Neuronal stem cell (in vitro differentiated cells): Measurements from ENCODE around the gene IL16.

Experiments used
- DNase-seq: peaks from one replicate; pipeline ENCODE4 v3.0.0-alpha.2; 2013; ENCODE audit warnings: low spot score
- H2AFZ ChIP-seq: one replicate; pipeline ENCODE4 v1.6.1; 2013; ENCODE audit warnings: mild to moderate bottlenecking, low read length, inconsistent platforms
- H2AK5ac ChIP-seq: 2 replicates; pipeline ENCODE4 v1.6.1; 2013; ENCODE audit warnings: low read depth, mild to moderate bottlenecking, inconsistent platforms, low read length, moderate library complexity, mixed read lengths
- H2BK120ac ChIP-seq: 2 replicates; pipeline ENCODE4 v1.6.1; 2013; ENCODE audit warnings: low read depth, mild to moderate bottlenecking, inconsistent platforms, low read length, moderate library complexity, mixed read lengths
- H2BK12ac ChIP-seq: one replicate; pipeline ENCODE4 v1.6.1; 2013; ENCODE audit warnings: low read length, inconsistent platforms
- H2BK15ac ChIP-seq: 2 replicates; pipeline ENCODE4 v1.6.1; 2013; ENCODE audit warnings: mild to moderate bottlenecking, low read length, inconsistent platforms, mixed read lengths
- H2BK5ac ChIP-seq: one replicate; pipeline ENCODE4 v1.6.1; 2013; ENCODE audit warnings: inconsistent platforms, mild to moderate bottlenecking, low read length, moderate library complexity
- H3K14ac ChIP-seq: one replicate; pipeline ENCODE4 v1.6.1; 2013; ENCODE audit warnings: low read length, inconsistent platforms
- H3K18ac ChIP-seq: 2 replicates; pipeline ENCODE4 v1.6.1; 2013; ENCODE audit warnings: low read length, inconsistent platforms
- H3K23ac ChIP-seq: 2 replicates; pipeline ENCODE4 v1.6.1; 2013; ENCODE audit warnings: low read depth, mild to moderate bottlenecking, mixed read lengths, low read length, inconsistent platforms; ENCODE audit not compliant: poor library complexity
- H3K27ac ChIP-seq: replicated peaks from 3 replicates; pipeline ENCODE4 v1.5.1; 2013; ENCODE audit warnings: low read length, inconsistent platforms
- H3K27me3 ChIP-seq, 3 experiments: 2 replicates each; pipeline ENCODE4 v1.6.1; 2013; ENCODE audit warnings: low read length in 3 of 3, mild to moderate bottlenecking in 2 of 3, inconsistent platforms in 1 of 3, low read depth in 1 of 3, mixed read lengths in 1 of 3, moderate library complexity in 1 of 3; ENCODE audit not compliant: control insufficient read depth in 3 of 3, insufficient read depth in 3 of 3
- H3K36me3 ChIP-seq, 2 donors: replicated peaks in 1 of 2; 2 replicates each; pipeline ENCODE4 v1.6.1; 2013; ENCODE audit warnings: low read length in 2 of 2; ENCODE audit not compliant: control insufficient read depth in 2 of 2, insufficient read depth in 2 of 2
- H3K4ac ChIP-seq: 2 replicates; pipeline ENCODE4 v1.6.1; 2013; ENCODE audit warnings: inconsistent platforms, mild to moderate bottlenecking, low read length, moderate library complexity
- H3K4me1 ChIP-seq, 2 donors: 1 replicate in 1 of 2; 2 replicates in 1 of 2; pipeline ENCODE4 v1.6.1; 2013; ENCODE audit warnings: low read length in 2 of 2, low read depth in 1 of 2; ENCODE audit not compliant: control insufficient read depth in 2 of 2, insufficient read depth in 1 of 2
- H3K4me2 ChIP-seq: one replicate; pipeline ENCODE4 v1.6.1; 2013; ENCODE audit warnings: mild to moderate bottlenecking, low read length, inconsistent platforms; ENCODE audit not compliant: insufficient read depth, poor library complexity, severe bottlenecking
- H3K4me3 ChIP-seq, 2 donors: 2 replicates each; pipeline ENCODE4 v1.5.1; 2013; ENCODE audit warnings: low read length in 2 of 2, mild to moderate bottlenecking in 2 of 2, inconsistent platforms in 1 of 2, moderate library complexity in 1 of 2
- H3K79me1 ChIP-seq: one replicate; pipeline ENCODE4 v1.6.1; 2013; ENCODE audit warnings: low read depth, mild to moderate bottlenecking, inconsistent platforms, low read length, moderate library complexity
- H3K9ac ChIP-seq: one replicate; pipeline ENCODE4 v1.6.1; 2013; ENCODE audit warnings: mild to moderate bottlenecking, low read depth, low read length, inconsistent platforms; ENCODE audit not compliant: poor library complexity
- H3K9me3 ChIP-seq, 2 donors: replicated peaks in 1 of 2; 2 replicates each; pipeline versions ENCODE3 to v1.6.1; 2013; ENCODE audit warnings: low read length in 2 of 2, mild to moderate bottlenecking in 2 of 2, inconsistent platforms in 1 of 2, low read depth in 1 of 2, mixed read lengths in 1 of 2, moderate library complexity in 1 of 2; ENCODE audit not compliant: control insufficient read depth in 2 of 2, insufficient read depth in 1 of 2
- H4K8ac ChIP-seq: one replicate; pipeline ENCODE4 v1.6.1; 2013; ENCODE audit warnings: low read depth, mild to moderate bottlenecking, inconsistent platforms, low read length, moderate library complexity
- H4K91ac ChIP-seq: one replicate; pipeline ENCODE4 v1.6.1; 2013; ENCODE audit warnings: low read length, low read depth, mild to moderate bottlenecking, inconsistent platforms; ENCODE audit not compliant: poor library complexity
- WGBS, 2 donors: extraction: QIAGEN DNeasy Blood & Tissue Kit; methylation state at CpG; one replicate each; pipeline ENCODE4 v1.1.7; 2013; ENCODE audit warnings: missing lambda C conversion rate in 2 of 2, mixed read lengths in 1 of 2; ENCODE audit not compliant: insufficient read length in 2 of 2, insufficient replicate concordance in 1 of 2; ENCODE audit errors: extremely low coverage in 2 of 2; 5-methylcytosine and 5-hydroxymethylcytosine counted together

Gene IL16

DNA sequence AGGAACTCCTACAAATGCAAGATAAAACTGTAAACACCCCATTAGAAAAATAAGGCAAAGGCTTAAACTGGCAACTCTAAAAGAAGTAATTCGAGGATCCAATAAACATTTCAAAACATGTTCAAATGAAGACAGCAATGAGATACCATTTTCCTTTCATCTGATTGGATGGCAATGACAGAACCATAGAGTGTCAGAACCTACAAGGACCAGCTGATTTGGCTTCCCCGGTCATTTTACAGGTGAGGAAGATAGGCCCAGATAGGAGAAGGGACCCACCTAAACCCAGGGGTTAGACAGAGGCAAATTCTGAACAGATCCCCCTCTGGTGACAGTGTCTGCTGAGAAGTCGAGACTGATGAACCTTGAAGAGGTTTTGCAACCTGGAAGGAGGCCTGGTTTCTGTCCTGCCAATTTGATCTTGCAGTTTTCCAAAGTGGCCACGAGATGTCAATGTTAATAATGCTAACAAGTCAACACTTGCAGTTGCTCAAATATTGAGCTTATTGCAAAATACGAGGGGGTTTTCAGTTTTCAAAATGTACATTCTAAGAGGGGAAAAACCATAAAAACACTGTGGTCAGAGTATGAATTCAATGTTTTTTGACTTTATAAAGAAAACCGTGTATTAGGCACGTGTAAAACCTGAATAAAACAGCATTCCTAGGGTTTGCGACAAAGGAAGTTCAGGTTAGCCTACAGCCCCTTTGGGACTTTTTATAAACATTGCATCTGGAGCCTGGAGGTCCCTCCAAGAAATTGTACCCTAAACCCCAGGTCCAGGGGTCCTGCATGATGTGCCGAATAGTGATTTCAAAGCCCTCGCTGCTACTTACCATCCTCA lies 41.1 kb upstream of the IL16 start:
- Histone ChIP-seq H3K36me3 (peaks cover 0 to 2% of the 10 kb centered on the region in 2 donors), H3K9me3 (no peaks in the 10 kb centered on the region), H3K79me1 (no peaks in the 10 kb centered on the region), H3K14ac (no peak overlapping the region), H2BK15ac (no peak overlapping the region), H3K4me1 (no peaks in the 10 kb centered on the region), H2BK5ac (no peak overlapping the region), H2AFZ (no peak overlapping the region), H4K91ac (no peak overlapping the region), H2BK120ac (no peak overlapping the region), H3K23ac (no peak overlapping the region), H3K4ac (no peak overlapping the region), H2BK12ac (no peak overlapping the region), H3K4me2 (no peak overlapping the region), H4K8ac (no peak overlapping the region), H3K18ac (no peak overlapping the region), H3K27ac (no peak overlapping the region), H3K9ac (no peak overlapping the region), H3K4me3 (no peak overlapping the region), H2AK5ac (no peak overlapping the region), H3K27me3 (no peaks in the 10 kb centered on the region)
- DNase-seq = no peak
- WGBS, 2 donors = no CpG with 5 or more reads among the region's 10 CpGs

DNA sequence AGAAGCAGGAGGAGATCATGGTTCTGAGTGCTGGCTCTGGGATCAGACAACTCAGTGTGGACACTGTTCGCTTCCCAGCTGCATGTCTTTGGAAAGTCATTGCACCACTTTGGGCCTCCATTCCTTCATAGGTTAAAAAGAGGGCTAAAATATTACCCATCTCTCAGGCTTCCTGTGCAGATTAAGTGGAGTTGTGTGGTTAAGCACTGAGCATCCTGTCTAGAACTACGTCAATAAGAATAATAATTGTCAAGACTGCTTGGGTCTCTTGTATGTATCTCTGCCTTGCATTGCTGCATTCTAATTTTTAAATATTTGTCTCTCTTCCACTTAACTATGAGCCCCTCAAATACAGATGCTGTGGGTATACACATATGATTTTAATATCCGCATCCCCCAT lies 40.4 kb upstream of the IL16 start:
- Histone ChIP-seq H3K23ac (no peak overlapping the region), H3K27me3 (no peaks in the 10 kb centered on the region), H3K9ac (no peak overlapping the region), H2BK12ac (no peak overlapping the region), H3K4me1 (no peaks in the 10 kb centered on the region), H3K79me1 (no peaks in the 10 kb centered on the region), H2AFZ (no peak overlapping the region), H2AK5ac (no peak overlapping the region), H3K4me3 (no peak overlapping the region), H3K27ac (no peak overlapping the region), H3K18ac (no peak overlapping the region), H3K14ac (no peak overlapping the region), H3K4ac (no peak overlapping the region), H4K91ac (no peak overlapping the region), H3K36me3 (peaks cover 0 to 2% of the 10 kb centered on the region in 2 donors), H3K9me3 (no peaks in the 10 kb centered on the region), H4K8ac (no peak overlapping the region), H2BK15ac (no peak overlapping the region), H3K4me2 (no peak overlapping the region), H2BK5ac (no peak overlapping the region), H2BK120ac (no peak overlapping the region)
- WGBS, 2 donors = no CpG with 5 or more reads among the region's 3 CpGs
- no peak for DNase-seq

DNA sequence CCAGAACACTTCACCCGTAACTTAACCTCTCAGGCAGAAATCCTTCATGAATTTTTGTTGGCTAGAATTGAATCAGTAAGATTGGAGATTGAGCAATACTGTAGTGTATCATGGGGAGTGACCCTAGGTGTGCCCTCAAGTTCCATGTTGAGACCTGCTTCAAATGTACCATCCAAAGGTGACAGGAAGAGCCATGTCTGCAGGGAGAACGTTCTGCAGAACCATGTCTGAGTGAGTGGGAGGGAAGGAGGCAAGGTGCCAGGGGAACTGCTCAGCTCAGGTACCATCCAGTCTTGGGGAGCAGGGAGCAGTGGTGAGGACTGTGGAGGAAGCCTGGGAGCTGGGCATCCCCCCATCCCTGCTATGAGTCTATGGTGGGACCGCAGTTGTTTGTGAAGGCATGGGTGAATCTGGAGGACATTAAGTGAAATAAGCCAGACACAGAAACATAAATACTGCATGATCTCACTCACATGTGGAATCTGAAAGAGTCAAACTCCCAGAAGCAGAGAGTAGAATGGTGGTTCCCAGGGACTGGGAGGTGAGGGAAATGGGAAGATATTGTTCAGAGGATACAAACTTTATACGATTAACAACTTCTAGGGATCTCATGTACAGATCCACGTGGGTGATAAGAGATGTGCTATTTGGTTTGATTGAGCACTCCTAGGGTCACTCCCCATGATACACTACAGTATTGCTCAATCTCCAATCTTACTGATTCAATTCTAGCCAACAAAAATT lies 39.3 kb upstream of the IL16 start:
- no CpG with 5 or more reads among the region's 5 CpGs for WGBS, 2 donors
- no peaks in the 10 kb centered on the region for H3K27me3 ChIP-seq
- H3K18ac ChIP-seq = no peak overlapping the region
- H3K14ac ChIP-seq = no peak overlapping the region
- no peak for DNase-seq
- no peaks in the 10 kb centered on the region for H3K9me3 ChIP-seq
- H3K79me1 ChIP-seq = no peaks in the 10 kb centered on the region
- no peak overlapping the region for H2BK5ac ChIP-seq
- no peak overlapping the region for H2BK15ac ChIP-seq
- no peak overlapping the region for H4K8ac ChIP-seq
- peaks cover 0 to 2% of the 10 kb centered on the region in 2 donors for H3K36me3 ChIP-seq
- no peak overlapping the region for H3K9ac ChIP-seq
- no peak overlapping the region for H2AFZ ChIP-seq
- no peak overlapping the region for H3K23ac ChIP-seq
- H4K91ac ChIP-seq = no peak overlapping the region
- H3K4me3 ChIP-seq = no peak overlapping the region
- H2BK12ac ChIP-seq = no peak overlapping the region
- H3K27ac ChIP-seq = no peak overlapping the region
- H2BK120ac ChIP-seq = no peak overlapping the region
- H3K4ac ChIP-seq = no peak overlapping the region
- no peak overlapping the region for H2AK5ac ChIP-seq
- H3K4me2 ChIP-seq = no peak overlapping the region
- no peaks in the 10 kb centered on the region for H3K4me1 ChIP-seq

DNA sequence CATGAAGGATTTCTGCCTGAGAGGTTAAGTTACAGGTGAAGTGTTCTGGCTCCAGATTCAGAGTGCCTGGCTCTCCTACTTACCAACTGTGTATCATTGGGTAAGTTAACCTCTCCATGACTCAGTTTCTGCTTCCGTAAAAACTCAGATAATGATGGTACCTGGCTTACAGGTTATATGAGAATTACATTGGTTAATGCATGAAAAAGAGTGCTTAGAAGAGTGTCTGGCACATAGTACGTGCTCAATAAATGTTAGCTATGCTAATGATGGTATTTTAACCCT lies 38.8 kb upstream of the IL16 start:
- Histone ChIP-seq H2BK5ac (no peak overlapping the region), H2BK120ac (no peak overlapping the region), H4K8ac (no peak overlapping the region), H3K36me3 (peaks cover 0 to 2% of the 10 kb centered on the region in 2 donors), H2AFZ (no peak overlapping the region), H3K9ac (no peak overlapping the region), H3K9me3 (no peaks in the 10 kb centered on the region), H3K79me1 (no peaks in the 10 kb centered on the region), H3K4me1 (no peaks in the 10 kb centered on the region), H3K4ac (no peak overlapping the region), H3K27me3 (no peaks in the 10 kb centered on the region), H2AK5ac (no peak overlapping the region), H2BK12ac (no peak overlapping the region), H3K4me2 (no peak overlapping the region), H3K23ac (no peak overlapping the region), H2BK15ac (no peak overlapping the region), H3K27ac (no peak overlapping the region), H3K14ac (no peak overlapping the region), H3K4me3 (no peak overlapping the region), H4K91ac (no peak overlapping the region), H3K18ac (no peak overlapping the region)
- WGBS, 2 donors = no CpG with 5 or more reads among the region's 2 CpGs
- no peak for DNase-seq
